Fibroblast of lung (primary cell): ENCODE results near the gene AGR3. TPM values are rescaled to one million over a fixed set of nuclear protein-coding genes. Genes with fewer than 3 reads are reported as not detected.
A peak's percentile ranks its signal among the peaks of the same experiment; 100 is the strongest.

Source experiments
- DNase-seq, 2 donors: peaks; one replicate each; pipeline versions ENCODE4 v3.0.0 to v3.0.0-alpha.2; 2010; ENCODE audit warnings: low read depth in 2 of 2
- H2AFZ ChIP-seq: 2 replicates; pipeline ENCODE4 v1.5.1; 2012; ENCODE audit warnings: low read length, control low read depth, inconsistent platforms
- H3K27ac ChIP-seq: 2 replicates; pipeline ENCODE4 v1.5.1; 2011; ENCODE audit warnings: low read length, control low read depth; ENCODE audit not compliant: insufficient read depth
- H3K27me3 ChIP-seq: 2 replicates; pipeline ENCODE4 v1.5.1; 2011; ENCODE audit warnings: mild to moderate bottlenecking, low read length; ENCODE audit not compliant: control insufficient read depth, insufficient read depth
- H3K36me3 ChIP-seq: 2 replicates; pipeline ENCODE4 v1.5.1; 2011; ENCODE audit warnings: low read length; ENCODE audit not compliant: control insufficient read depth, insufficient read depth
- H3K4me1 ChIP-seq: 2 replicates; pipeline ENCODE4 v1.5.1; 2011; ENCODE audit warnings: low read length; ENCODE audit not compliant: control insufficient read depth, insufficient read depth; ENCODE audit errors: extremely low read depth
- H3K4me2 ChIP-seq: 2 replicates; pipeline ENCODE4 v1.5.1; 2011; ENCODE audit warnings: low read length, control low read depth; ENCODE audit not compliant: insufficient read depth; ENCODE audit errors: extremely low read depth
- H3K4me3 ChIP-seq, 4 experiments: fragments of 200-600 bp in 1 of 4; sonication (generic) in 1 of 4; replicated peaks in 1 of 4; 2 replicates each; pipeline ENCODE4 v1.5.1; 2011 to 2016; ENCODE audit warnings: low read length in 4 of 4, low read depth in 3 of 4, mild to moderate bottlenecking in 3 of 4, control low read depth in 2 of 4, inconsistent platforms in 1 of 4, mixed read lengths in 1 of 4; ENCODE audit not compliant: insufficient read depth in 1 of 4; ENCODE audit errors: control extremely low read depth in 1 of 4
- H3K79me2 ChIP-seq: 2 replicates; pipeline ENCODE4 v1.5.1; 2012; ENCODE audit warnings: mild to moderate bottlenecking, low read length, inconsistent platforms; ENCODE audit not compliant: control insufficient read depth, insufficient read depth
- H3K9ac ChIP-seq: 2 replicates; pipeline ENCODE4 v1.5.1; 2011; ENCODE audit warnings: mild to moderate bottlenecking, low read length, control low read depth; ENCODE audit not compliant: insufficient read depth
- H3K9me3 ChIP-seq: 2 replicates; pipeline ENCODE4 v1.5.1; 2012; ENCODE audit warnings: low read depth, low read length; ENCODE audit not compliant: control insufficient read depth, insufficient read depth
- H4K20me1 ChIP-seq: 2 replicates; pipeline ENCODE4 v1.5.1; 2011; ENCODE audit warnings: low read length; ENCODE audit not compliant: control insufficient read depth, insufficient read depth; ENCODE audit errors: extremely low read depth
- EZH2 ChIP-seq: IDR thresholded peaks from 2 replicates; pipeline ENCODE4 v1.5.1; 2012; ENCODE audit warnings: low read length, control low read depth, mild to moderate bottlenecking; ENCODE audit errors: missing control alignments
- polyA plus RNA-seq, 2 donors: library from polyadenylated mRNA; depleted of rRNA in 1 of 2; stranded (reverse) in 1 of 2; unstranded in 1 of 2; fragments of >200 nt; gene quantifications; 2 replicates each; pipeline ENCODE4 v1.2.1, GENCODE V29; 2011 to 2012; ENCODE audit warnings: missing spikeins in 1 of 2
- total RNA-seq: library from RNA; depleted of rRNA; stranded (reverse); fragments of >200 nt; gene quantifications from 2 replicates; pipeline ENCODE4 v1.2.1, GENCODE V29; 2014
- TF ChIP-seq, protein P1 (sequence below), 2 donors: IDR thresholded peaks in 1 of 2; conservative IDR thresholded peaks in 1 of 2; 1 replicate in 1 of 2; 2 replicates in 1 of 2; pipeline ENCODE4 v1.5.1; 2011 to 2012; ENCODE audit warnings: low read length in 2 of 2, control low read depth in 1 of 2, inconsistent platforms in 1 of 2, low read depth in 1 of 2, mild to moderate bottlenecking in 1 of 2

The AGR3 gene
- total and polyA plus RNA-seq, 2 donors (not counting 1 experiment from before 2014, with no cell fraction given) = not detected

DNA sequence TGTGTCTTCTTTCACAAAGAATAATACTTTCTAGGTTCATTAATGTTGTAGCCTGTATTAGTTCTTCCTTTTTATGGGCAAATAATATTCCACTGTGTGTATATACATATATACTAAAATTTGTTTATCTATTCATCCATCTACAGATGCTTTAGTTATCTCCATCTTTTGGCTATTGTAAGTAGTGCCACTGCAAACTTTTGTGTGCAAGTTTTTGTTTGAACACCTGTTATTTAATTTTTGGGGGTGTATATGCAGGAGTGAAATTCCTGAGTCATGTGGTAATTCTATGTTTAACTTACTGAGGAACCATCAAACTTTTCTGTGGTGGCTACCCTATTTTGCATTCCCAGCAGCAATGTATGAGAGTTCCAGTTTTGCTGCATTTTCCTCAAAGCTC lies 37.7 kb upstream of the AGR3 start:
- DNase-seq = no peak
- no peak overlapping the region for H3K4me2 ChIP-seq
- H3K9ac ChIP-seq = no peak overlapping the region
- no peak for TF ChIP-seq EZH2
- TF ChIP-seq, protein P1, sequence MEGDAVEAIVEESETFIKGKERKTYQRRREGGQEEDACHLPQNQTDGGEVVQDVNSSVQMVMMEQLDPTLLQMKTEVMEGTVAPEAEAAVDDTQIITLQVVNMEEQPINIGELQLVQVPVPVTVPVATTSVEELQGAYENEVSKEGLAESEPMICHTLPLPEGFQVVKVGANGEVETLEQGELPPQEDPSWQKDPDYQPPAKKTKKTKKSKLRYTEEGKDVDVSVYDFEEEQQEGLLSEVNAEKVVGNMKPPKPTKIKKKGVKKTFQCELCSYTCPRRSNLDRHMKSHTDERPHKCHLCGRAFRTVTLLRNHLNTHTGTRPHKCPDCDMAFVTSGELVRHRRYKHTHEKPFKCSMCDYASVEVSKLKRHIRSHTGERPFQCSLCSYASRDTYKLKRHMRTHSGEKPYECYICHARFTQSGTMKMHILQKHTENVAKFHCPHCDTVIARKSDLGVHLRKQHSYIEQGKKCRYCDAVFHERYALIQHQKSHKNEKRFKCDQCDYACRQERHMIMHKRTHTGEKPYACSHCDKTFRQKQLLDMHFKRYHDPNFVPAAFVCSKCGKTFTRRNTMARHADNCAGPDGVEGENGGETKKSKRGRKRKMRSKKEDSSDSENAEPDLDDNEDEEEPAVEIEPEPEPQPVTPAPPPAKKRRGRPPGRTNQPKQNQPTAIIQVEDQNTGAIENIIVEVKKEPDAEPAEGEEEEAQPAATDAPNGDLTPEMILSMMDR (conservative IDR thresholded peaks at IDR 0.05 in 1 of 2, IDR thresholded peaks at IDR 0.05 in 1 of 2; ENCODE audit: low read depth in 1 of 2, low read length in 2 of 2) = no peak
- no peak overlapping the region for H2AFZ ChIP-seq
- no peaks in the 10 kb centered on the region for H3K36me3 ChIP-seq
- H3K27me3 ChIP-seq = no peaks in the 10 kb centered on the region
- H3K4me3 ChIP-seq = no peak overlapping the region
- H3K27ac ChIP-seq = no peak overlapping the region
- H4K20me1 ChIP-seq = no peaks in the 10 kb centered on the region
- no peaks in the 10 kb centered on the region for H3K79me2 ChIP-seq
- H3K9me3 ChIP-seq = no peaks in the 10 kb centered on the region
- peaks cover 2% of the 10 kb centered on the region for H3K4me1 ChIP-seq

DNA sequence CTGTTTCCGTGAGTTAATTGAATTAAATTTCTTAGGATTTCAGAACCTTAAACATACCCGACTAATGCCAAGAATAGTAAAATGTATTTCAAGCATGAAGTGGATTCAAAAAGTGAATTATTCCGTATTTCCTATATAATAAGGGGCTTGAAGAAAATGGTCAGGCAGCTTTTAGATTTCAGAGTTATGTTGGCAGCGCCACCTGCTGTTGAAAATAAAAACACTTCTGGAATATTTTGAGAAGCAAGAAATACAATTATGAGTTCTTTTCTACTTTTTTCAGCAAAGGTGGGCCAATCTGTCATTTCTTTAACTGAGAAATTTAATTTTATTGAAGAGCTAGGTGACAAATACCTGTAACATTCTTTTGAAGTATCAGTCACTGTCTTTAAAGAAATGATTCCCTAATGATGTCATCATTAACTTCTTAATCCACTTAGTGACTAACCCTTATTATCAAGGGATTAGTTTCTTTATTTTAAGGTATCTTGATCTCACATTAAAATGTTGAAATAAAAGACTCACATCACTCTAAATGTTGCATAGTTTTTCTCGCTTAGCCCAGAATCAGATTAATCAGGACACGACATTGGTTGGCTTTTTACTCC lies 36.6 kb upstream of the AGR3 start:
- Histone ChIP-seq H3K9me3 (no peaks in the 10 kb centered on the region), H3K36me3 (no peaks in the 10 kb centered on the region), H3K4me2 (no peak overlapping the region), H3K9ac (no peak overlapping the region), H2AFZ (no peak overlapping the region), H4K20me1 (no peaks in the 10 kb centered on the region), H3K4me1 (peaks cover 2% of the 10 kb centered on the region), H3K27me3 (no peaks in the 10 kb centered on the region), H3K27ac (no peak overlapping the region), H3K79me2 (no peaks in the 10 kb centered on the region), H3K4me3 (no peak overlapping the region)
- peak; percentile 30 to 69 for DNase-seq
- TF ChIP-seq EZH2 = no peak
- TF ChIP-seq, protein P1 (conservative IDR thresholded peaks at IDR 0.05 in 1 of 2, IDR thresholded peaks at IDR 0.05 in 1 of 2; ENCODE audit: low read depth in 1 of 2, low read length in 2 of 2) = peak; percentile 55 to 56

DNA sequence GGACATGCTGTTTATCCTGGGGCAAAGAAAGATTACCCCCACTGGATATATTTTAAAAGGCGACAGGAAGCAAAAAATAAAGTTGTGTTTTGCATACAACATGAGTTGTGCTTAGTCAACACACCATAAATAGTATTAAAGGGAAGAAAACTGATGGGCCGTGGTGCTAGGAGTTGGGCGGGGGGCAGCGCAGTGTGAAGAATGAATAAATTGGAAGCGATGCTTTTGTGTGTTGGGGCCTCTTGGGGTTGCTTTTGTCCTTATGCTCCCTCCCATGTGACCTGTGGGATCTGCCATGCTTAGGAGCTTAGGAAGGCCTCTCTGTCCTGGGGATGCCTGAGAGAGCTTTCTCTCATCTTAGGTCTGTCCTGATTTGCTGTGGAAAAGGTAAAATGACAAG lies 35.0 kb upstream of the AGR3 start:
- Histone ChIP-seq H3K4me3 (no peak overlapping the region), H3K79me2 (no peaks in the 10 kb centered on the region), H3K4me2 (no peak overlapping the region), H3K36me3 (no peaks in the 10 kb centered on the region), H3K9ac (no peak overlapping the region), H4K20me1 (no peaks in the 10 kb centered on the region), H3K9me3 (no peaks in the 10 kb centered on the region), H3K27ac (no peak overlapping the region), H3K4me1 (peaks cover 2% of the 10 kb centered on the region), H2AFZ (no peak overlapping the region), H3K27me3 (no peaks in the 10 kb centered on the region)
- no peak for TF ChIP-seq EZH2
- TF ChIP-seq, protein P1 (conservative IDR thresholded peaks at IDR 0.05 in 1 of 2, IDR thresholded peaks at IDR 0.05 in 1 of 2; ENCODE audit: low read depth in 1 of 2, low read length in 2 of 2) = no peak
- DNase-seq = no peak
